HepG2 (cell line): ENCODE data around the gene ASB3. TPM values are rescaled to one million over a fixed set of nuclear protein-coding genes. Genes with fewer than 3 reads are reported as not detected.

Experiments used
- ATM ChIP-seq: fragments of 450-650 bp; IDR thresholded peaks from 2 replicates; pipeline ENCODE4 v1.7.1; 2017; ENCODE audit warnings: mild to moderate bottlenecking, borderline replicate concordance
- DNMT3B ChIP-seq: conservative IDR thresholded peaks from 2 replicates; pipeline ENCODE4 v1.6.1; 2016; ENCODE audit warnings: missing biosample characterization, control low read depth
- EEA1 ChIP-seq: sonication (generic); formaldehyde crosslinking; IDR thresholded peaks from 2 replicates; pipeline ENCODE4 v1.5.1; 2020; ENCODE audit warnings: mild to moderate bottlenecking, missing genetic modification reagents, borderline replicate concordance
- FOXO4 ChIP-seq: sonication (generic); formaldehyde crosslinking; conservative IDR thresholded peaks from 2 replicates; pipeline ENCODE4 v1.8.1; 2023; ENCODE audit warnings: missing genetic modification reagents
- HNRNPUL1 ChIP-seq: fragments of 200-400 bp; formaldehyde crosslinking; IDR thresholded peaks from 2 replicates; pipeline ENCODE4 v1.6.1; 2017; ENCODE audit warnings: low read depth, mild to moderate bottlenecking, low read length, moderate library complexity
- KLF16 ChIP-seq, 2 experiments: sonication (generic) in 1 of 2; formaldehyde crosslinking in 1 of 2; IDR thresholded peaks; 2 replicates each; pipeline versions ENCODE4 v1.6.1 to v1.8.0; 2016 to 2023; ENCODE audit warnings: missing genetic modification reagents in 2 of 2, missing compliant biosample characterization in 1 of 2
- MIER3 ChIP-seq: IDR thresholded peaks from 2 replicates; pipeline ENCODE4 v1.6.1; 2016; ENCODE audit warnings: missing compliant biosample characterization, borderline replicate concordance
- MYPOP ChIP-seq: sonication (generic); formaldehyde crosslinking; IDR thresholded peaks from 2 replicates; pipeline ENCODE4 v1.8.1; 2023; ENCODE audit warnings: mild to moderate bottlenecking, moderate library complexity, missing genetic modification reagents
- RAD21 ChIP-seq: fragments of 450-650 bp; formaldehyde crosslinking; IDR thresholded peaks from 2 replicates; pipeline ENCODE4 v1.5.0; 2020; ENCODE audit warnings: mild to moderate bottlenecking
- RBFOX2 ChIP-seq: fragments of 200-400 bp; formaldehyde crosslinking; IDR thresholded peaks from 2 replicates; pipeline ENCODE4 v1.6.1; 2017; ENCODE audit warnings: low read depth, mild to moderate bottlenecking, low read length
- REL ChIP-seq: sonication (generic); formaldehyde crosslinking; conservative IDR thresholded peaks from 2 replicates; pipeline ENCODE4 v1.8.0; 2022; ENCODE audit warnings: mild to moderate bottlenecking, missing genetic modification reagents, moderate library complexity
- SIX4 ChIP-seq: sonication (generic); formaldehyde crosslinking; IDR thresholded peaks from 2 replicates; pipeline ENCODE4 v1.4.0; 2020; ENCODE audit warnings: missing genetic modification reagents
- ZFP37 ChIP-seq: sonication (generic); formaldehyde crosslinking; IDR thresholded peaks from 2 replicates; pipeline ENCODE4 v1.4.0; 2020; ENCODE audit warnings: missing genetic modification reagents, borderline replicate concordance
- ZNF18 ChIP-seq: sonication (generic); formaldehyde crosslinking; IDR thresholded peaks from 2 replicates; pipeline ENCODE4 v1.8.0; 2022; ENCODE audit warnings: mild to moderate bottlenecking, missing genetic modification reagents; ENCODE audit not compliant: insufficient replicate concordance
- ZNF253 ChIP-seq: sonication (generic); formaldehyde crosslinking; IDR thresholded peaks from 2 replicates; pipeline ENCODE4 v1.8.0; 2022; ENCODE audit warnings: mild to moderate bottlenecking, missing genetic modification reagents, borderline replicate concordance
- ZNF326 ChIP-seq: sonication (generic); formaldehyde crosslinking; IDR thresholded peaks from 2 replicates; pipeline ENCODE4 v1.4.0; 2020; ENCODE audit warnings: missing genetic modification reagents, borderline replicate concordance
- ZNF574 ChIP-seq: sonication (generic); formaldehyde crosslinking; IDR thresholded peaks from 2 replicates; pipeline ENCODE4 v1.4.0; 2020; ENCODE audit warnings: missing genetic modification reagents
- ZNF605 ChIP-seq: sonication (generic); formaldehyde crosslinking; IDR thresholded peaks from 2 replicates; pipeline ENCODE4 v1.8.0; 2022; ENCODE audit warnings: mild to moderate bottlenecking, missing genetic modification reagents
- ZNF773 ChIP-seq: sonication (generic); formaldehyde crosslinking; IDR thresholded peaks from 2 replicates; pipeline ENCODE4 v1.4.0; 2020; ENCODE audit warnings: missing genetic modification reagents, borderline replicate concordance
- ZNF782 ChIP-seq: sonication (generic); formaldehyde crosslinking; IDR thresholded peaks from 2 replicates; pipeline ENCODE4 v1.4.0; 2020; ENCODE audit warnings: missing genetic modification reagents, mild to moderate bottlenecking, borderline replicate concordance
- polyA plus RNA-seq, 8 experiments: library from polyadenylated mRNA; depleted of rRNA in 3 of 8; stranded (reverse) in 7 of 8; unstranded in 1 of 8; fragments of >200 nt; fragmentation: Illumina TruSeq in 4 of 8; extraction: Trizol in 4 of 8; gene quantifications; 2 replicates each; pipeline versions ENCODE4 v1.2.1 to v1.2.3, GENCODE V29; 2011 to 2016; ENCODE audit warnings: low read depth in 4 of 8, missing spikeins in 1 of 8, mixed read lengths in 1 of 8; ENCODE audit not compliant: insufficient read depth in 1 of 8
- total RNA-seq, 5 experiments: library from RNA; depleted of rRNA; stranded (reverse); fragments of >200 nt; fragmentation: Illumina TruSeq; extraction: Trizol; gene quantifications; 2 replicates each; pipeline ENCODE4 v1.2.3, GENCODE V29; 2016; ENCODE audit warnings: low read depth in 1 of 5
- TF ChIP-seq, protein P1 (sequence below): IDR thresholded peaks from 2 replicates; pipeline ENCODE4 v1.6.1; 2016; ENCODE audit warnings: control low read depth

Gene ASB3
- total and polyA plus RNA-seq, 2 of the 13 experiments (the other 11 are each of a cell fraction or from before 2014, with no cell fraction given), result 40.1 to 41.8 TPM

DNA sequence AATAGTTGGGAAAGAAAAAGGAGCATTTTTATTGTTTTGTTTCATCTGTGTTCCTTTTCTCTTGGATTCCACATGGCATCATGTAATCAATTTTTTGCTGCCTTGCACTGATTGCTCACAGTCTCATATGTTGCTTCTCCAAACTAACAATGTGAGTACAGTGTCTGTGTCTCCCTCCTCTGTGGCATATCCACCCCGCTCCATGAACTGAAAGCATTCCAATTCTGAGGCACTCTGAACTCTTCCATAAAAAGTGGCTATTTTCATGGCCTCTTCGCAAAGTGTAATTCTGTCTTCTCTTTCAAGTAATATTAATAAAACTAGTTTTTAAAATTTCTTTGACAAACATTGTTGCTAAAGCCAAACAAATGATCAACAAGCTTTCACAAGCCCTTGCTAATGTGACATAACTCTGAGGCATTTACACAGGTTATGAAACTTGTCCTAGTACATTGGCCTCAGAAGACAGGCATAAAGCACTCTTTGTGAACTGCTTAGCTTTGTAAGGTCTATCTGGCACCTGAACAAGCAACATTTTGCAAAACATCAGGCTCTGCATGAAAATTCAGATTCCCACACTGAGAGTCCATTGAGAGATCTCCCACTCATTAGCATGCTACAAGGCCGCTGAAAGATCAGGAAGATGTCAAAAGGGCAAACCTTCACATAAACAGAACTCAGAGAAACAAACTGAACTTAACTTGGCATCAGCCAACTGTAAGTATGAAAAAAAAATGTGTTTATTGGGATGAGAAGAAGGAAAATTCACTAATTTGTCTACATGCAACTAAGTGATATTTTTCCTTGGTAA lies 40.0 kb upstream of the ASB3 start (continued):
- TF ChIP-seq FOXO4 (CRISPR knock-in tag) (no peak), EEA1 (CRISPR knock-in tag) (no peak), RBFOX2 (no peak), ZNF605 (CRISPR knock-in tag) (peak; percentile 95), ZNF574 (CRISPR knock-in tag) (peak; percentile 60; the same call in 1 of the 2 replicates), ATM (0 out of 2 replicates have a peak, but pooled peaks have one; percentile 61), REL (CRISPR knock-in tag) (no peak), SIX4 (CRISPR knock-in tag) (peak; percentile 84), ZFP37 (no peak; the same call in 1 of the 2 replicates), RAD21 (CRISPR knock-in tag) (no peak; the same call in 1 of the 2 replicates), MYPOP (CRISPR knock-in tag) (peak; percentile 88; the same call in 1 of the 2 replicates), ZNF18 (CRISPR knock-in tag) (no peak), ZNF773 (CRISPR knock-in tag) (no peak), ZNF253 (CRISPR knock-in tag) (no peak), ZNF326 (CRISPR knock-in tag) (no peak), ZNF782 (CRISPR knock-in tag) (0 out of 2 replicates have a peak, but pooled peaks have one; percentile 19), HNRNPUL1 (no peak), KLF16 (CRISPR knock-in tag; IDR thresholded peaks at IDR 0.05) (peak in 1 of 2 experiments; percentile 99; a peak in 2 of 4 replicates), MIER3 (CRISPR knock-in tag) (peak; percentile 95), DNMT3B (CRISPR knock-in tag) (0 out of 2 replicates have a peak, but pooled peaks have one; percentile 77)
- TF ChIP-seq, protein P1, sequence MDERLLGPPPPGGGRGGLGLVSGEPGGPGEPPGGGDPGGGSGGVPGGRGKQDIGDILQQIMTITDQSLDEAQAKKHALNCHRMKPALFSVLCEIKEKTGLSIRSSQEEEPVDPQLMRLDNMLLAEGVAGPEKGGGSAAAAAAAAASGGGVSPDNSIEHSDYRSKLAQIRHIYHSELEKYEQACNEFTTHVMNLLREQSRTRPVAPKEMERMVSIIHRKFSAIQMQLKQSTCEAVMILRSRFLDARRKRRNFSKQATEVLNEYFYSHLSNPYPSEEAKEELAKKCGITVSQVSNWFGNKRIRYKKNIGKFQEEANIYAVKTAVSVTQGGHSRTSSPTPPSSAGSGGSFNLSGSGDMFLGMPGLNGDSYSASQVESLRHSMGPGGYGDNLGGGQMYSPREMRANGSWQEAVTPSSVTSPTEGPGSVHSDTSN, result no peak
